Upper lobe of right lung (tissue), 1 donor: ENCODE results near the gene HTR3A. TPM values are rescaled to one million over a fixed set of nuclear protein-coding genes. Genes with fewer than 3 reads are reported as not detected.

Source experiments
- ATAC-seq: fragments of 200-7000 bp; cut with Tn5 transposase; one replicate; pipeline ENCODE4 v1.9.1; 2020; ENCODE audit warnings: mild to moderate bottlenecking, moderate library complexity
- DNase-seq: peaks from one replicate; pipeline ENCODE4 v3.0.0-alpha.2; 2020
- H3K27ac ChIP-seq: fragments of 200-600 bp; one replicate; pipeline ENCODE4 v1.8.0; 2022
- H3K27me3 ChIP-seq: fragments of 200-600 bp; one replicate; pipeline ENCODE4 v1.8.0; 2022; ENCODE audit warnings: mild to moderate bottlenecking
- H3K36me3 ChIP-seq: fragments of 200-600 bp; one replicate; pipeline ENCODE4 v1.8.0; 2022
- H3K4me1 ChIP-seq: fragments of 200-600 bp; one replicate; pipeline ENCODE4 v1.8.0; 2022
- H3K4me3 ChIP-seq: fragments of 200-600 bp; one replicate; pipeline ENCODE4 v1.8.0; 2022; ENCODE audit warnings: mild to moderate bottlenecking
- H3K9me3 ChIP-seq: fragments of 200-600 bp; one replicate; pipeline ENCODE4 v1.8.0; 2022
- CTCF ChIP-seq: fragments of 200-600 bp; IDR thresholded peaks from one replicate; pipeline ENCODE4 v1.8.0; 2022; ENCODE audit warnings: antibody characterized with exemption
- intact Hi-C: fragments of 100-400 bp; cut with DNase I; formaldehyde crosslinking; loops from one replicate; pipeline ENCODE4 v1.11.0; 2022
- total RNA-seq: library from RNA; stranded (reverse); fragmentation: NEBNext Ultra II Directional; extraction: Animal tissue kit (Norgen Biotek cat#: 25700); gene quantifications from one replicate; pipeline ENCODE4 v1.2.1, GENCODE V29; 2021
- donor health status: DM: no; HTN: yes; CAD: no; lungs with severe emphysema.

Gene HTR3A
- total RNA-seq, 1 donor from 2014 or later, result not detected

GRCh38 chr11:114010931-114011330 lies 36.0 kb downstream of the HTR3A start:
- no peak for TF ChIP-seq CTCF
- Histone ChIP-seq H3K27me3 (peaks cover 4% of the 10 kb centered on the region), H3K4me3 (no peak overlapping the region), H3K27ac (no peak overlapping the region), H3K4me1 (no peaks in the 10 kb centered on the region), H3K36me3 (no peaks in the 10 kb centered on the region), H3K9me3 (no peaks in the 10 kb centered on the region)
- ATAC-seq, result no peak
- intact Hi-C loops, result no loop called here
- no peak for DNase-seq

DNA sequence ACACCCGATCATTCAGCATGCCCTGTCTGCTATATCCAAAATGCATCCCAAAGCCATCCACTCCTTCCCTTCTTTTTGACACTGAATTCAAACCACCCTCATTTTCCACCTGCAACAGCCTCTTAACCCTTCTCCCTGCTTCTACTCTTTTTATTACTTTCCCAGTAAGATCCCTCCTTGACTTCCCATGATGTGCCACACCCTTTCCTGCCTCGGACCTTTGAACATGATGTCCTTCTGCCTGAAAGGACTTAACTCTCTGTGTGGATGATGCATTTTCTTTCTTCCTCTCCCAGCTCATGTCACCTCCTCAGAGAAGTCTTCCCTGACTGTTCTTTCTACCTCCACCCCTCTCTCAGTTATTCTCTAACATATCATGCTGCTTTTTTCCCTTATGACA lies 36.5 kb downstream of the HTR3A start:
- H3K27ac ChIP-seq, result no peak overlapping the region
- no peaks in the 10 kb centered on the region for H3K4me1 ChIP-seq
- TF ChIP-seq CTCF, result no peak
- H3K4me3 ChIP-seq, result no peak overlapping the region
- no peaks in the 10 kb centered on the region for H3K9me3 ChIP-seq
- intact Hi-C loops, result no loop called here
- no peak for ATAC-seq
- H3K36me3 ChIP-seq, result no peaks in the 10 kb centered on the region
- no peak for DNase-seq
- H3K27me3 ChIP-seq, result peaks cover 4% of the 10 kb centered on the region

- ATAC-seq (no peak), DNase-seq (no peak)
- TF ChIP-seq CTCF, result no peak
- Histone ChIP-seq H3K9me3 (no peaks in the 10 kb centered on the region), H3K36me3 (no peaks in the 10 kb centered on the region), H3K27me3 (peaks cover 4% of the 10 kb centered on the region), H3K27ac (no peak overlapping the region), H3K4me1 (no peaks in the 10 kb centered on the region), H3K4me3 (no peak overlapping the region)
- intact Hi-C loops, result no loop called here
Observed at GRCh38 chr11:114015117-114015516, 40.2 kb downstream of the HTR3A start.

DNA sequence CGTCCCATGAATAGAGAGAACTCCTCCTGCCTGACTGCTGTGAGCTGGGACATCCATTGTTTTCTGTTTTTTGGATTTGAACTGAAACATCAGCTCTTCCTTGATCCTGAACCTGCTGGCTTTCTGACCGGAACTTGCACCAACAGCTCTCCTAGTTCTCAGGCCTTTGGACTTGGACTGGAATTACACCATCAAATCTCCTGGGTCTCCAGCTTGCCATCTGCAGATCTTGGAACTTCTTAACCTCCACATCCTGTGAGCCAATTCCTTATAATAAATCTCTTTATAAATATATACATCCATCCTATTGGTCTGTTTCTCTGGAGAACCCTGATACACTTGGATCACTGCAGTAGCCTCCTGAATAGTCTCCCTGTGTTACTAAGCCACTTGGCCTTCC lies 42.1 kb downstream of the HTR3A start:
- intact Hi-C loops, result no loop called here
- H3K4me1 ChIP-seq, result no peaks in the 10 kb centered on the region

DNA sequence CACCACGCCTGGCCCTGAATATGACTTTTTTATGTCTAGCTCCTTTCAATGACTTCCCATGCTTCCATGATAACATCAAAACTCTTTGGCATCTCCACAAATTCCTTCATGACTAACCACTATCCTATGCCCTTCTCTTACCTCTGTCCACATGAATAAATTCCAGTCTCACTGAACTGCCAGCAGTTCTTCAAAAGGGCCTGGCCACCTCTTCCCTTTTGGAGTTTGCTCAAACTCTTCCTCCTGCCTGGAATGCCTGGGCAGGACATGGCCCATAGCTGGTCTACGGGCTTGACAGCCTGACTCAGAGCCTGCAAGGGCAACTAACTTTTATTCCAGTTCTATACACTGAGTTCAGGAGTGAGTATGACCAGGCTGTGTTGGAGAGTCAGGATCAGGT lies 42.8 kb downstream of the HTR3A start:
- Histone ChIP-seq H3K4me3 (no peak overlapping the region), H3K36me3 (no peaks in the 10 kb centered on the region), H3K4me1 (no peaks in the 10 kb centered on the region), H3K27ac (no peak overlapping the region), H3K27me3 (no peaks in the 10 kb centered on the region), H3K9me3 (no peaks in the 10 kb centered on the region)
- ATAC-seq (peak; percentile 17), DNase-seq (no peak)
- intact Hi-C loops, result no loop called here
- no peak for TF ChIP-seq CTCF

More for the DNA sequence above, 42.1 kb downstream of the HTR3A start:
- H3K4me3 ChIP-seq, result no peak overlapping the region
- TF ChIP-seq CTCF, result no peak
- ATAC-seq, result no peak
- peaks cover 4% of the 10 kb centered on the region for H3K27me3 ChIP-seq
- no peak for DNase-seq
- H3K36me3 ChIP-seq, result no peaks in the 10 kb centered on the region
- no peaks in the 10 kb centered on the region for H3K9me3 ChIP-seq
- H3K27ac ChIP-seq, result no peak overlapping the region

GRCh38 chr11:114019046-114019445 lies 44.1 kb downstream of the HTR3A start:
- no peaks in the 10 kb centered on the region for H3K27me3 ChIP-seq
- H3K4me1 ChIP-seq, result no peaks in the 10 kb centered on the region
- no peak for DNase-seq
- no peaks in the 10 kb centered on the region for H3K36me3 ChIP-seq
- H3K27ac ChIP-seq, result no peak overlapping the region
- no peaks in the 10 kb centered on the region for H3K9me3 ChIP-seq
- no peak for TF ChIP-seq CTCF
- ATAC-seq, result peak; percentile 47
- H3K4me3 ChIP-seq, result no peak overlapping the region
- intact Hi-C loops, result no loop called here
